GM12878 (cell line): ENCODE results near the gene S1PR2. TPM values are rescaled to one million over a fixed set of nuclear protein-coding genes. Genes with fewer than 3 reads are reported as not detected.

Source experiments
- ATAC-seq: fragments of 200-7000 bp; cut with Tn5 transposase; 3 replicates; pipeline ENCODE4 v1.9.1; 2020; ENCODE audit warnings: mild to moderate bottlenecking, moderate library complexity
- BruUV-seq: library from RNA; stranded (reverse); fragments of 400-500 nt; replicated peaks from 2 replicates; lab custom pipeline; 2021; lab: Mats Ljungman, UMichigan
- CTCF ChIA-PET: fragments of 300-600 bp; sonication (Branson Sonifier 250); formaldehyde crosslinking; extraction: SDS; loops from one replicate; lab custom pipeline; 2021; ENCODE audit warnings: inconsistent platforms; lab: Yijun Ruan, JAX
- POLR2A ChIA-PET: fragments of 350-600 bp; formaldehyde crosslinking; extraction: SDS; loops from one replicate; lab custom pipeline; 2021; ENCODE audit warnings: inconsistent platforms; lab: Charles Lee
- RAD21 ChIA-PET: fragments of 300-600 bp; sonication (Branson Sonifier 250); formaldehyde crosslinking; loops from one replicate; lab custom pipeline; 2023; ENCODE audit warnings: antibody characterized with exemption; ENCODE audit not compliant: unreplicated experiment; lab: Charles Lee
- SMC1A ChIA-PET: fragments of 300-600 bp; sonication (Branson Sonifier 250); formaldehyde crosslinking; loops from one replicate; lab custom pipeline; 2023; ENCODE audit not compliant: unreplicated experiment, uncharacterized antibody; lab: Charles Lee
- DNase-seq: peaks from one replicate; pipeline ENCODE4 v3.0.0-alpha.2; 2011; ENCODE audit warnings: low read depth, low spot score
- FAIRE-seq: peaks from 3 replicates; lab custom pipeline; 2011; peaks lifted over from hg19 to GRCh38; lab: Jason Lieb, UNC
- H2AFZ ChIP-seq: 2 replicates; pipeline ENCODE4 v1.6.0; 2011; ENCODE audit warnings: low read depth, low read length, control low read depth; ENCODE audit not compliant: control insufficient read depth
- H3K27ac ChIP-seq: 2 replicates; pipeline ENCODE4 v1.5.1; 2011; ENCODE audit warnings: control low read depth; ENCODE audit not compliant: control insufficient read depth, insufficient read depth
- H3K27me3 ChIP-seq, 2 experiments: replicated peaks in 1 of 2; 2 replicates each; pipeline versions ENCODE4 v1.6.0 to v1.6.1; 2011; ENCODE audit warnings: low read length in 1 of 2; ENCODE audit not compliant: control insufficient read depth in 2 of 2, insufficient read depth in 2 of 2
- H3K36me3 ChIP-seq, 2 experiments: 2 replicates each; pipeline ENCODE4 v1.5.1; 2011; ENCODE audit warnings: low read length in 1 of 2; ENCODE audit not compliant: control insufficient read depth in 2 of 2, insufficient read depth in 2 of 2
- H3K4me1 ChIP-seq: 2 replicates; pipeline ENCODE4 v1.6.1; 2011; ENCODE audit warnings: mild to moderate bottlenecking, low read length, moderate library complexity, mixed read lengths; ENCODE audit not compliant: control insufficient read depth, insufficient read depth
- H3K4me2 ChIP-seq: 2 replicates; pipeline ENCODE4 v1.6.0; 2011; ENCODE audit warnings: control low read depth; ENCODE audit not compliant: control insufficient read depth, insufficient read depth
- H3K4me3 ChIP-seq: fragments of 200-600 bp; sonication (generic); 2 replicates; pipeline ENCODE4 v1.5.1; 2016
- H3K79me2 ChIP-seq: 2 replicates; pipeline ENCODE4 v1.6.0; 2011; ENCODE audit warnings: low read length; ENCODE audit not compliant: control insufficient read depth, insufficient read depth
- H3K9ac ChIP-seq: 2 replicates; pipeline ENCODE4 v1.8.0; 2011; ENCODE audit warnings: low read length, control low read depth, mixed read lengths; ENCODE audit not compliant: control insufficient read depth, insufficient read depth
- H3K9me3 ChIP-seq: replicated peaks from 3 replicates; pipeline ENCODE4 v1.5.1; 2011; ENCODE audit warnings: mild to moderate bottlenecking, low read length; ENCODE audit not compliant: control insufficient read depth, insufficient read depth
- H4K20me1 ChIP-seq: 2 replicates; pipeline ENCODE4 v1.6.0; 2011; ENCODE audit not compliant: control insufficient read depth, insufficient read depth
- ASH2L ChIP-seq: fragments of 300-600, 200-600 bp; sonication (generic); IDR thresholded peaks from 2 replicates; pipeline ENCODE4 v1.6.1; 2017; ENCODE audit warnings: low read depth, mild to moderate bottlenecking, borderline replicate concordance
- BHLHE40 ChIP-seq, 2 experiments: fragments of 450-650 bp in 1 of 2; IDR thresholded peaks; 2 replicates each; pipeline ENCODE4 v1.6.1; 2011 to 2017; ENCODE audit warnings: low read depth in 2 of 2, borderline replicate concordance in 1 of 2, improper control_type of control experiment in 1 of 2, low read length in 1 of 2, mild to moderate bottlenecking in 1 of 2
- CBX5 ChIP-seq: sonication (generic); IDR thresholded peaks from 2 replicates; pipeline ENCODE4 v1.6.1; 2016; ENCODE audit warnings: low read depth, moderate library complexity, mild to moderate bottlenecking, inconsistent platforms
- E2F4 ChIP-seq: IDR thresholded peaks from 2 replicates; pipeline ENCODE4 v1.6.1; 2012; ENCODE audit warnings: low read depth, low read length, improper control_type of control experiment
- FOXK2 ChIP-seq: fragments of 450-650 bp; IDR thresholded peaks from 2 replicates; pipeline ENCODE4 v1.6.1; 2017; ENCODE audit warnings: mild to moderate bottlenecking, moderate library complexity
- FOXM1 ChIP-seq: IDR thresholded peaks from 2 replicates; pipeline ENCODE4 v1.6.1; 2012; ENCODE audit warnings: low read depth, mild to moderate bottlenecking, inconsistent platforms, low read length, moderate library complexity
- HCFC1 ChIP-seq: fragments of 150-350 bp; IDR thresholded peaks from 2 replicates; pipeline ENCODE4 v1.6.1; 2014; ENCODE audit warnings: low read length
- IKZF2 ChIP-seq, 2 experiments: fragments of 450-650 bp; IDR thresholded peaks; 2 replicates each; pipeline ENCODE4 v1.6.1; 2017; ENCODE audit warnings: mild to moderate bottlenecking in 2 of 2, moderate library complexity in 2 of 2
- IRF4 ChIP-seq: IDR thresholded peaks from 2 replicates; pipeline ENCODE4 v1.6.1; 2011; ENCODE audit warnings: low read depth, low read length
- MEF2A ChIP-seq: IDR thresholded peaks from 2 replicates; pipeline ENCODE4 v1.6.1; 2011; ENCODE audit warnings: low read depth, mild to moderate bottlenecking, low read length, moderate library complexity; ENCODE audit not compliant: insufficient read depth
- MLLT1 ChIP-seq: fragments of 450-650 bp; IDR thresholded peaks from 2 replicates; pipeline ENCODE4 v1.6.1; 2016; ENCODE audit warnings: mild to moderate bottlenecking
- MTA2 ChIP-seq: fragments of 450-650 bp; IDR thresholded peaks from 2 replicates; pipeline ENCODE4 v1.6.1; 2016; ENCODE audit warnings: low read depth, mild to moderate bottlenecking, moderate library complexity
- MYB ChIP-seq: fragments of 150-350 bp; IDR thresholded peaks from 2 replicates; pipeline ENCODE4 v1.6.1; 2014; ENCODE audit warnings: mild to moderate bottlenecking, low read depth, low read length, borderline replicate concordance
- NR2C1 ChIP-seq: fragments of 450-650 bp; IDR thresholded peaks from 2 replicates; pipeline ENCODE4 v1.6.1; 2017; ENCODE audit warnings: antibody characterized with exemption, mild to moderate bottlenecking, moderate library complexity
- NR2C2 ChIP-seq: IDR thresholded peaks from 2 replicates; pipeline ENCODE4 v1.6.1; 2011; ENCODE audit warnings: borderline replicate concordance, low read depth; ENCODE audit not compliant: control insufficient read depth, insufficient read length
- POLR2AphosphoS2 ChIP-seq: IDR thresholded peaks from 2 replicates; pipeline ENCODE4 v1.6.1; 2011; ENCODE audit warnings: low read depth, mild to moderate bottlenecking, low read length, improper control_type of control experiment, moderate library complexity
- RCOR1 ChIP-seq: conservative IDR thresholded peaks from 2 replicates; pipeline ENCODE4 v1.6.1; 2012; ENCODE audit warnings: low read depth, low read length, improper control_type of control experiment
- SKIL ChIP-seq: fragments of 450-650 bp; IDR thresholded peaks from 2 replicates; pipeline ENCODE4 v1.6.1; 2017; ENCODE audit warnings: mild to moderate bottlenecking, low read depth, inconsistent platforms; ENCODE audit not compliant: poor library complexity, severe bottlenecking
- TCF12 ChIP-seq: IDR thresholded peaks from 2 replicates; pipeline ENCODE4 v1.6.1; 2011; ENCODE audit warnings: low read depth, mild to moderate bottlenecking, low read length
- YBX1 ChIP-seq: fragments of 450-650 bp; IDR thresholded peaks from 2 replicates; pipeline ENCODE4 v1.6.1; 2016; ENCODE audit warnings: antibody characterized with exemption
- WGBS: methylation state at CpG from one replicate; pipeline ENCODE4 v1.1.6; 2016; ENCODE audit warnings: low lambda C conversion rate; ENCODE audit not compliant: insufficient replicate concordance, insufficient coverage; ENCODE audit errors: missing lambda C conversion rate; 5-methylcytosine and 5-hydroxymethylcytosine counted together
- in situ Hi-C: fragments of 300-500 bp; cut with MboI; formaldehyde crosslinking; loops from 9 replicates; pipeline ENCODE4 v1.14.3; 2018; ENCODE audit warnings: mixed read lengths
- intact Hi-C: fragments of 100-400 bp; cut with micrococcal nuclease; formaldehyde crosslinking; loops from one replicate; pipeline ENCODE4 v1.14.2; 2022; ENCODE audit not compliant: unreplicated experiment
- polyA plus RNA-seq, 11 experiments: library from polyadenylated mRNA; depleted of rRNA in 4 of 11; unstranded in 6 of 11; stranded (reverse) in 5 of 11; fragments of >200 nt; fragmentation: Nextera tagmentation in 4 of 11; fragmentation: Illumina TruSeq in 1 of 11; extraction: Ambion mirVana in 4 of 11; extraction: Trizol in 1 of 11; gene quantifications; 1 replicate in 1 of 11; 2 replicates in 10 of 11; pipeline versions ENCODE4 v1.2.1 to v1.2.3, GENCODE V29; 2011 to 2016; ENCODE audit warnings: inconsistent platforms in 2 of 11, missing spikeins in 2 of 11, low read depth in 1 of 11
- total RNA-seq, 4 experiments: library from RNA; depleted of rRNA in 3 of 4; stranded (reverse); fragments of >200 nt in 3 of 4; fragmentation: Illumina TruSeq in 1 of 4; extraction: Trizol in 1 of 4; gene quantifications; 2 replicates each; pipeline versions ENCODE4 v1.2.1 to v1.2.3, GENCODE V29; 2013 to 2021

S1PR2 gene
- total and polyA plus RNA-seq, 10 of the 15 experiments (the other 5 are each of a cell fraction or from before 2014, with no cell fraction given): 4.9 to 26.8 (median 11.6) TPM

GRCh38 chr19:10235003-10235402, 3.9 kb upstream of the S1PR2 start (continued):
- TF ChIP-seq SKIL (no peak), E2F4 (no peak), CBX5 (no peak), MYB (no peak), FOXM1 (no peak), NR2C1 (no peak), ASH2L (no peak), HCFC1 (no peak), TCF12 (no peak)

- Histone ChIP-seq H3K4me1 (peaks cover 45% of the 10 kb centered on the region), H3K9me3 (no peaks in the 10 kb centered on the region), H3K79me2 (peaks cover 23% of the 10 kb centered on the region), H3K4me3 (no peak overlapping the region), H3K4me2 (no peak overlapping the region), H2AFZ (no peak overlapping the region), H3K27me3 (no peaks in the 10 kb centered on the region), H3K36me3 (no peaks in the 10 kb centered on the region; a peak in 1 of 4 replicates), H3K9ac (no peak overlapping the region), H4K20me1 (no peaks in the 10 kb centered on the region), H3K27ac (no peak overlapping the region)
- ATAC-seq (no peak), DNase-seq (no peak), FAIRE-seq (no peak)
- in situ Hi-C loops (loop anchor here (25.0 kb wide), 1 partner anchor 1097 kb away; the partner anchor contains the start of genes OR7G3 and ZNF317), intact Hi-C loops (no loop called here)
- no peak for TF ChIP-seq POLR2AphosphoS2
- no peak for TF ChIP-seq NR2C2
- TF ChIP-seq FOXK2: no peak
- TF ChIP-seq MTA2: no peak
- TF ChIP-seq MLLT1: no peak
- TF ChIP-seq BHLHE40 (IDR thresholded peaks at IDR 0.05; ENCODE audit: borderline replicate concordance in 1 of 2, low read depth in 2 of 2, low read length in 1 of 2): no peak
- no peak for TF ChIP-seq IKZF2 (IDR thresholded peaks at IDR 0.05)
- TF ChIP-seq TCF12: no peak
- TF ChIP-seq YBX1: no peak
- no peak for TF ChIP-seq IRF4
- TF ChIP-seq RCOR1: no peak
- no peak for TF ChIP-seq CBX5
- TF ChIP-seq MEF2A: no peak
- WGBS: 94% methylated on average over 2 of the region's 4 CpGs
- ChIA-PET POLR2A (interaction anchor here (0.7 to 3.3 kb wide), 3 partner anchors 12 to 148 kb away, joined by 4 to 35 read pairs (median 6); no protein-coding TSS in a partner anchor), RAD21 (interaction anchor here (0.6 to 1.0 kb wide), 3 partner anchors 9 to 194 kb away, joined by 3 to 5 read pairs (median 4); no protein-coding TSS in a partner anchor), CTCF (interaction anchor here (0.7 to 9.8 kb wide), 4 partner anchors 9 to 182 kb away, joined by 3 to 148 read pairs (median 4); partner anchors contain the start of gene MRPL4), SMC1A (interaction anchor here (0.7 to 3.6 kb wide), 3 partner anchors 12 to 133 kb away, joined by 3 to 22 read pairs (median 4); no protein-coding TSS in a partner anchor)
- BruUV-seq: no TSS peak
Measured at GRCh38 chr19:10233946-10234345, 2.8 kb upstream of the S1PR2 start.
